Bronchial epithelial cell (primary cell): ENCODE measurements around the gene VSTM2B. TPM values are rescaled to one million over a fixed set of nuclear protein-coding genes. Genes with fewer than 3 reads are reported as not detected.

Source experiments
- DNase-seq: peaks from one replicate; pipeline ENCODE4 v3.0.0-alpha.2; 2010; ENCODE audit warnings: low read depth
- FAIRE-seq: peaks from 2 replicates; lab custom pipeline; 2011; peaks lifted over from hg19 to GRCh38; lab: Jason Lieb, UNC
- H3K27me3 ChIP-seq: 2 replicates; pipeline ENCODE4 v1.5.1; 2011; ENCODE audit warnings: low read length; ENCODE audit not compliant: control insufficient read depth, insufficient read depth
- H3K36me3 ChIP-seq: 2 replicates; pipeline ENCODE4 v1.5.1; 2011; ENCODE audit warnings: low read length; ENCODE audit not compliant: control insufficient read depth, insufficient read depth
- H3K4me3 ChIP-seq: 2 replicates; pipeline ENCODE4 v1.5.1; 2011; ENCODE audit warnings: mild to moderate bottlenecking, low read depth, low read length, control low read depth
- CTCF ChIP-seq: IDR thresholded peaks from 2 replicates; pipeline ENCODE4 v1.5.1; 2011; ENCODE audit warnings: mild to moderate bottlenecking, moderate library complexity, low read length, control low read depth, inconsistent platforms; ENCODE audit not compliant: insufficient read depth, severe bottlenecking
- total RNA-seq: library from RNA; depleted of rRNA; stranded (reverse); fragments of >200 nt; gene quantifications from 2 replicates; pipeline ENCODE4 v1.2.1, GENCODE V29; 2014

VSTM2B gene
- total RNA-seq, 1 donor from 2014 or later = not detected

- DNase-seq (peak; percentile 12), FAIRE-seq (no peak)
- Histone ChIP-seq H3K27me3 (no peaks in the 10 kb centered on the region), H3K4me3 (no peak overlapping the region), H3K36me3 (no peaks in the 10 kb centered on the region)
- no peak for TF ChIP-seq CTCF
Observed at GRCh38 chr19:29583196-29583999, 57.6 kb downstream of the VSTM2B start.

GRCh38 chr19:29586401-29586800 lies 60.6 kb downstream of the VSTM2B start:
- no peak for TF ChIP-seq CTCF
- Histone ChIP-seq H3K4me3 (no peak overlapping the region), H3K27me3 (no peaks in the 10 kb centered on the region), H3K36me3 (no peaks in the 10 kb centered on the region)
- FAIRE-seq (no peak), DNase-seq (no peak)

GRCh38 chr19:29587059-29587458 lies 61.3 kb downstream of the VSTM2B start:
- no peaks in the 10 kb centered on the region for H3K36me3 ChIP-seq
- DNase-seq (no peak), FAIRE-seq (no peak)
- TF ChIP-seq CTCF = no peak
- H3K27me3 ChIP-seq = no peaks in the 10 kb centered on the region
- H3K4me3 ChIP-seq = no peak overlapping the region

GRCh38 chr19:29587518-29587986 lies 61.8 kb downstream of the VSTM2B start:
- FAIRE-seq (peak; percentile 43), DNase-seq (peak; percentile 24)
- H3K27me3 ChIP-seq = no peaks in the 10 kb centered on the region
- no peak for TF ChIP-seq CTCF
- no peak overlapping the region for H3K4me3 ChIP-seq
- H3K36me3 ChIP-seq = no peaks in the 10 kb centered on the region

- H3K4me3 ChIP-seq = no peak overlapping the region
- FAIRE-seq (no peak), DNase-seq (no peak)
- no peaks in the 10 kb centered on the region for H3K36me3 ChIP-seq
- no peak for TF ChIP-seq CTCF
- H3K27me3 ChIP-seq = no peaks in the 10 kb centered on the region
Observed at GRCh38 chr19:29588095-29588494, 62.3 kb downstream of the VSTM2B start.
